OCI-LY1 (cell line): ENCODE measurements around the gene TMTC4.

Experiments used
- H2AFZ ChIP-seq: fragments of 200-600 bp; sonication (generic), shearing (Covaris generic); 2 replicates; pipeline ENCODE4 v1.6.0; 2014; ENCODE audit warnings: antibody characterized with exemption, mild to moderate bottlenecking, low read length
- H3F3A ChIP-seq: fragments of 200-600 bp; sonication (generic), shearing (Covaris generic); 2 replicates; pipeline ENCODE4 v1.6.0; 2014; ENCODE audit warnings: mild to moderate bottlenecking, antibody characterized with exemption, low read length, moderate library complexity; ENCODE audit not compliant: insufficient read depth
- H3K27ac ChIP-seq: fragments of 200-600 bp; sonication (generic); 2 replicates; pipeline ENCODE4 v1.5.1; 2014; ENCODE audit warnings: low read length, mixed run types, mild to moderate bottlenecking, low read depth; ENCODE audit not compliant: poor library complexity, severe bottlenecking
- H3K27me3 ChIP-seq: fragments of 200-600 bp; sonication (generic); 2 replicates; pipeline ENCODE4 v1.6.0; 2014; ENCODE audit warnings: antibody characterized with exemption, mild to moderate bottlenecking, low read length, moderate library complexity; ENCODE audit not compliant: insufficient read depth
- H3K36me3 ChIP-seq: fragments of 200-600 bp; sonication (generic); 2 replicates; pipeline ENCODE4 v1.6.1; 2014; ENCODE audit warnings: mild to moderate bottlenecking, antibody characterized with exemption, low read length, moderate library complexity, mixed read lengths; ENCODE audit not compliant: insufficient read depth
- H3K4me1 ChIP-seq: fragments of 200-600 bp; sonication (generic); 2 replicates; pipeline ENCODE4 v1.5.1; 2014; ENCODE audit warnings: mild to moderate bottlenecking, low read length, moderate library complexity; ENCODE audit not compliant: insufficient read depth, severe bottlenecking
- H3K4me2 ChIP-seq: fragments of 200-600 bp; sonication (generic), shearing (Covaris generic); 2 replicates; pipeline ENCODE4 v1.6.1; 2014; ENCODE audit warnings: low read length
- H3K4me3 ChIP-seq: fragments of 200-600 bp; sonication (generic); 2 replicates; pipeline ENCODE4 v1.5.1; 2014; ENCODE audit warnings: low read length, low read depth, mild to moderate bottlenecking, mixed read lengths; ENCODE audit not compliant: poor library complexity, severe bottlenecking
- H3K79me2 ChIP-seq: fragments of 200-600 bp; shearing (Covaris generic); 2 replicates; pipeline ENCODE4 v1.6.1; 2016; ENCODE audit warnings: mixed run types, low read length, mixed read lengths; ENCODE audit not compliant: insufficient read depth
- H3K9ac ChIP-seq: fragments of 200-600 bp; sonication (generic), shearing (Covaris generic); 2 replicates; pipeline ENCODE4 v1.6.1; 2014; ENCODE audit warnings: mild to moderate bottlenecking, low read length, mixed read lengths
- H3K9me2 ChIP-seq: fragments of 200-600 bp; sonication (generic), shearing (Covaris generic); 2 replicates; pipeline ENCODE4 v1.6.1; 2014; ENCODE audit warnings: low read depth, mild to moderate bottlenecking, low read length, mixed read lengths
- H3K9me3 ChIP-seq: fragments of 200-600 bp; shearing (Covaris generic); 2 replicates; pipeline ENCODE4 v1.6.1; 2014; ENCODE audit warnings: low read length, mixed read lengths
- H4K20me1 ChIP-seq: fragments of 200-600 bp; sonication (generic), shearing (Covaris generic); 2 replicates; pipeline ENCODE4 v1.6.0; 2016; ENCODE audit warnings: mild to moderate bottlenecking, low read length; ENCODE audit not compliant: insufficient read depth
- EZH2 ChIP-seq: fragments of 200-600 bp; sonication (generic), shearing (Covaris generic); IDR thresholded peaks from 2 replicates; pipeline ENCODE4 v1.8.0; 2017; ENCODE audit warnings: borderline replicate concordance, mixed run types, mild to moderate bottlenecking, antibody characterized with exemption, low read length, moderate library complexity, mixed read lengths
- TF ChIP-seq, protein P1 (sequence below): fragments of 200-600 bp; sonication (generic), shearing (Covaris generic); IDR thresholded peaks from 2 replicates; pipeline ENCODE4 v1.5.1; 2017; ENCODE audit warnings: mild to moderate bottlenecking, antibody characterized with exemption, low read length, moderate library complexity, mixed read lengths

TMTC4 gene

DNA sequence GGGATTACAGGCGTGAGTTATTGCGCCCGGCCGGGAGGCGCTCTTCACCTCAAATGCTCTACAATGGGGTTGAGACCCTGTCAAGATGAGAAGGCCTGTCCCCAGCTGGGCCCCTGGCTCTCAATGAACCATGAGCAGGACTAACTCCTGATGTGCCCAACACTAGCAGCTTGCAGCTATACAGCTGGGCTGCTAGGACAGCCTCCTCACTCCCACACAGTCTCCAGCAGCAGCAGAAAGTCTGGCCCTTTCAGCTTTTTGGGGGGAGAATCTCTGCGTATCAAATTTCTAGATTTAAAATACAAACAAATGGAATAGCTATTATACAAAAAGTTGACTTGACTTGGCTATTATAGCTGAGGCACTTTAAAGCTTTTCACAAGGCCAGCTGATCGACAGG, 30.2 kb downstream of the TMTC4 start:
- H3K9ac ChIP-seq, result no peak overlapping the region
- H3K27ac ChIP-seq, result no peak overlapping the region
- no peaks in the 10 kb centered on the region for H3K4me1 ChIP-seq
- no peaks in the 10 kb centered on the region for H3K79me2 ChIP-seq
- no peaks in the 10 kb centered on the region for H3K9me2 ChIP-seq
- H3K4me3 ChIP-seq, result no peak overlapping the region
- H3K4me2 ChIP-seq, result no peak overlapping the region
- H3K9me3 ChIP-seq, result no peaks in the 10 kb centered on the region
- no peaks in the 10 kb centered on the region for H4K20me1 ChIP-seq
- no peaks in the 10 kb centered on the region for H3K27me3 ChIP-seq
- H3F3A ChIP-seq, result no peaks in the 10 kb centered on the region
- H3K36me3 ChIP-seq, result peaks cover 33% of the 10 kb centered on the region; the same call in 1 of the 2 replicates
- TF ChIP-seq, protein P1, sequence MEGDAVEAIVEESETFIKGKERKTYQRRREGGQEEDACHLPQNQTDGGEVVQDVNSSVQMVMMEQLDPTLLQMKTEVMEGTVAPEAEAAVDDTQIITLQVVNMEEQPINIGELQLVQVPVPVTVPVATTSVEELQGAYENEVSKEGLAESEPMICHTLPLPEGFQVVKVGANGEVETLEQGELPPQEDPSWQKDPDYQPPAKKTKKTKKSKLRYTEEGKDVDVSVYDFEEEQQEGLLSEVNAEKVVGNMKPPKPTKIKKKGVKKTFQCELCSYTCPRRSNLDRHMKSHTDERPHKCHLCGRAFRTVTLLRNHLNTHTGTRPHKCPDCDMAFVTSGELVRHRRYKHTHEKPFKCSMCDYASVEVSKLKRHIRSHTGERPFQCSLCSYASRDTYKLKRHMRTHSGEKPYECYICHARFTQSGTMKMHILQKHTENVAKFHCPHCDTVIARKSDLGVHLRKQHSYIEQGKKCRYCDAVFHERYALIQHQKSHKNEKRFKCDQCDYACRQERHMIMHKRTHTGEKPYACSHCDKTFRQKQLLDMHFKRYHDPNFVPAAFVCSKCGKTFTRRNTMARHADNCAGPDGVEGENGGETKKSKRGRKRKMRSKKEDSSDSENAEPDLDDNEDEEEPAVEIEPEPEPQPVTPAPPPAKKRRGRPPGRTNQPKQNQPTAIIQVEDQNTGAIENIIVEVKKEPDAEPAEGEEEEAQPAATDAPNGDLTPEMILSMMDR, result no peak
- TF ChIP-seq EZH2, result no peak
- H2AFZ ChIP-seq, result no peak overlapping the region

DNA sequence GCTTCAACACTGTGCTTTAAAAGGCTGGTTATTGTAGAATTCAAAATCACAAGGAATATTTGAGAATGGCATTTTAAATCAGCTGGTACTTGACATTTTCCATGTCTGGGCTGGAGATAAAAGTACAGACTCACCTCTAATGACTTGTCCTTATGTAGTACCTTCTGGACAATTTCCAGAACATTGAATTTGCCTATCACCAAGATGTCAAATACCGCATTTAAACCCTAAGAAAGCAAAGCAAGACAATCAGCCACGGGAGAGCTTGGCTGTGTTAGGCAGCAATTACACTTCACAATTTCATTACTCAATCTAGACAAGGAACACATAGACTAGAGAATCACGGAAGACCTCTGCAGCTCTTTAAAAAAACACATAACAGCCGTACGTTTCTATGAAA, 36.8 kb downstream of the TMTC4 start:
- TF ChIP-seq, protein P1, result no peak
- no peak for TF ChIP-seq EZH2
- Histone ChIP-seq H3K36me3 (peaks cover 86% of the 10 kb centered on the region), H3K4me3 (no peak overlapping the region), H3K79me2 (no peaks in the 10 kb centered on the region), H3K4me2 (no peak overlapping the region), H3K4me1 (no peaks in the 10 kb centered on the region), H3F3A (no peaks in the 10 kb centered on the region), H3K9me2 (no peaks in the 10 kb centered on the region), H3K27me3 (no peaks in the 10 kb centered on the region), H3K9ac (no peak overlapping the region), H2AFZ (no peak overlapping the region), H4K20me1 (no peaks in the 10 kb centered on the region), H3K27ac (no peak overlapping the region), H3K9me3 (no peaks in the 10 kb centered on the region)

DNA sequence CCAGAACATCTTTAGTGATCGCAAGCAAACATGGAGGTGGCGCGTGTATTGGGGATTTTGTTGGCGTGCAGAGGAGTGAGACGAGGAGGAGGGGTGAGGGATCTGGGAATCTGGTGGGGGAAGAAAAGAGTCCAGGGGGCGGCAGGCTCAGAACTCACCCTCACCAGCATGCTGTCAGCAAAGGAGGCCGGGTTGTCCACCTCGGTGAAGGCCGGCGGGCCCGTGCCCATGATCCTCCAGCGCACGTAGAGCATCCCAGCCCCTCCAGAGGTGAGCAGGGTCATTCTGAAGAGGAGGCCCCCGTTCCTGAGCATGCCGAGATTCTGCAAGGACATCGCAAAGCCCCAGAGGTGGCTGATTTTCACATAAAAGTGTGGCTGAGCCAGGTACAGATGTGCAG, 37.2 kb downstream of the TMTC4 start:
- H3K4me2 ChIP-seq, result no peak overlapping the region
- H3F3A ChIP-seq, result no peaks in the 10 kb centered on the region
- H3K4me3 ChIP-seq, result no peak overlapping the region
- no peak overlapping the region for H3K9ac ChIP-seq
- H3K27me3 ChIP-seq, result no peaks in the 10 kb centered on the region
- no peaks in the 10 kb centered on the region for H4K20me1 ChIP-seq
- no peak for TF ChIP-seq EZH2
- TF ChIP-seq, protein P1, result no peak
- no peaks in the 10 kb centered on the region for H3K9me3 ChIP-seq
- H3K9me2 ChIP-seq, result no peaks in the 10 kb centered on the region
- H3K79me2 ChIP-seq, result no peaks in the 10 kb centered on the region
- H3K27ac ChIP-seq, result no peak overlapping the region
- H3K36me3 ChIP-seq, result peaks cover 85% of the 10 kb centered on the region
- H3K4me1 ChIP-seq, result no peaks in the 10 kb centered on the region
- H2AFZ ChIP-seq, result no peak overlapping the region
